Hematopoietic multipotent progenitor cell treated with erythropoietin and hydrocortisone succinate and interleukin-3 and kit ligand, for 15 days (in vitro differentiated cells): Measurements from ENCODE around the gene MCTP1.
"Not testable (repeated sequence)": the region's sequence is repeated elsewhere in the genome, so short reads cannot be mapped to it uniquely, and the experiment has no call there.

ENCODE experiments used
- DNase-seq: peaks from one replicate; pipeline ENCODE4 v3.0.0-alpha.2; 2015; ENCODE audit warnings: low spot score

The MCTP1 gene

GRCh38 chr5:95027775-95028174 is 257.1 kb downstream of the MCTP1 start:
- no peak for DNase-seq

- no peak for DNase-seq
Measured at GRCh38 chr5:95027151-95027721, 257.7 kb downstream of the MCTP1 start.

GRCh38 chr5:95026718-95027117 is 258.2 kb downstream of the MCTP1 start:
- DNase-seq: no peak

- no peak for DNase-seq
Measured at GRCh38 chr5:95022967-95023695, 261.8 kb downstream of the MCTP1 start.

- no peak for DNase-seq
Measured at GRCh38 chr5:95020345-95020744, 264.5 kb downstream of the MCTP1 start.

GRCh38 chr5:95018946-95019345 is 265.9 kb downstream of the MCTP1 start:
- no peak for DNase-seq

- DNase-seq: no peak
Measured at GRCh38 chr5:95018511-95018910, 266.4 kb downstream of the MCTP1 start.

GRCh38 chr5:95009812-95010211 is 275.1 kb downstream of the MCTP1 start:
- no peak for DNase-seq

GRCh38 chr5:95007921-95008597 is 276.8 kb downstream of the MCTP1 start:
- DNase-seq: no peak

GRCh38 chr5:95005811-95006210 is 279.1 kb downstream of the MCTP1 start:
- DNase-seq: no peak

GRCh38 chr5:94998670-94999069 is 286.2 kb downstream of the MCTP1 start:
- no peak for DNase-seq

- DNase-seq: peak; percentile 29
Measured at GRCh38 chr5:94994537-94994936, 290.4 kb downstream of the MCTP1 start.

- DNase-seq: no peak
Measured at GRCh38 chr5:94993491-94993890, 291.4 kb downstream of the MCTP1 start.

GRCh38 chr5:94992325-94992724 is 292.6 kb downstream of the MCTP1 start:
- no peak for DNase-seq

GRCh38 chr5:94983861-94984535 is 300.9 kb downstream of the MCTP1 start:
- no peak for DNase-seq

- no peak for DNase-seq
Measured at GRCh38 chr5:94977437-94977836, 307.5 kb downstream of the MCTP1 start.

GRCh38 chr5:94976853-94977252 is 308.0 kb downstream of the MCTP1 start:
- no peak for DNase-seq

- DNase-seq: no peak
Measured at GRCh38 chr5:94972268-94972667, 312.6 kb downstream of the MCTP1 start.

GRCh38 chr5:94969174-94969573 is 315.7 kb downstream of the MCTP1 start:
- DNase-seq: peak; percentile 5

GRCh38 chr5:94968507-94969095 is 316.3 kb downstream of the MCTP1 start:
- peak; percentile 61 for DNase-seq

GRCh38 chr5:94967525-94967924 is 317.4 kb downstream of the MCTP1 start:
- DNase-seq: no peak

GRCh38 chr5:94959279-94959678 is 325.6 kb downstream of the MCTP1 start:
- DNase-seq: not testable (repeated sequence)
